A673 (cell line): ENCODE data around the gene POLR1G. TPM values are rescaled to one million over a fixed set of nuclear protein-coding genes. Genes with fewer than 3 reads are reported as not detected.

ENCODE experiments used
- Bru-seq: library from RNA; stranded (reverse); fragments of 400-500 nt; gene quantifications from one replicate; lab custom pipeline; 2021; lab: Mats Ljungman, UMichigan
- BruChase-seq, 2 experiments: library from RNA; stranded (reverse); fragments of 400-500 nt; gene quantifications; one replicate each; lab custom pipeline; 2021; lab: Mats Ljungman, UMichigan
- BruUV-seq: library from RNA; stranded (reverse); fragments of 400-500 nt; replicated peaks from 2 replicates; lab custom pipeline; 2021; lab: Mats Ljungman, UMichigan
- CTCF ChIA-PET: fragments of 300-600 bp; sonication (Branson Sonifier 250); formaldehyde crosslinking; loops from one replicate; lab custom pipeline; 2022; ENCODE audit warnings: antibody characterized with exemption; lab: Charles Lee
- POLR2A ChIA-PET: fragments of 300-600 bp; sonication (Branson Sonifier 250); formaldehyde crosslinking; loops from one replicate; lab custom pipeline; 2022; ENCODE audit warnings: antibody characterized with exemption; ENCODE audit not compliant: low non-redundant PET; lab: Charles Lee
- DNase-seq: peaks from one replicate; pipeline ENCODE4 v3.0.0-alpha.2; 2015; ENCODE audit warnings: low spot score
- H3K27ac ChIP-seq: fragments of 200-600 bp; sonication (generic); 2 replicates; pipeline ENCODE4 v1.5.1; 2016; ENCODE audit warnings: mixed run types, low read depth, mild to moderate bottlenecking, mixed read lengths, antibody characterized with exemption, low read length; ENCODE audit not compliant: poor library complexity, severe bottlenecking
- H3K27me3 ChIP-seq: fragments of 200-600 bp; sonication (generic); replicated peaks from 2 replicates; pipeline ENCODE4 v1.6.1; 2017; ENCODE audit warnings: mixed run types, low read depth, mild to moderate bottlenecking, mixed read lengths, antibody characterized with exemption, low read length; ENCODE audit not compliant: insufficient read depth, poor library complexity
- H3K36me3 ChIP-seq: fragments of 200-600 bp; sonication (generic); 2 replicates; pipeline ENCODE4 v1.6.1; 2016; ENCODE audit warnings: mixed run types, mild to moderate bottlenecking, mixed read lengths, antibody characterized with exemption, low read length; ENCODE audit not compliant: insufficient read depth, poor library complexity, severe bottlenecking
- H3K4me1 ChIP-seq: fragments of 200-600 bp; sonication (generic); 2 replicates; pipeline ENCODE4 v1.6.1; 2017; ENCODE audit warnings: mixed run types, mild to moderate bottlenecking, mixed read lengths, antibody characterized with exemption, low read length; ENCODE audit not compliant: insufficient read depth, poor library complexity, severe bottlenecking
- H3K4me3 ChIP-seq: fragments of 200-600 bp; sonication (generic); 2 replicates; pipeline ENCODE4 v1.5.1; 2016; ENCODE audit warnings: low read depth, mixed run types, mild to moderate bottlenecking, mixed read lengths, low read length; ENCODE audit not compliant: poor library complexity, severe bottlenecking
- H3K9me3 ChIP-seq: fragments of 200-600 bp; sonication (generic); 2 replicates; pipeline ENCODE4 v1.6.1; 2016; ENCODE audit warnings: mixed run types, low read depth, mild to moderate bottlenecking, mixed read lengths, antibody characterized with exemption, low read length; ENCODE audit not compliant: poor library complexity, severe bottlenecking
- EZH2 ChIP-seq: fragments of 200-600 bp; sonication (generic); IDR thresholded peaks from 2 replicates; pipeline ENCODE4 v1.6.1; 2017; ENCODE audit warnings: borderline replicate concordance, low read depth, mild to moderate bottlenecking, mixed read lengths, antibody characterized with exemption, low read length; ENCODE audit not compliant: poor library complexity, severe bottlenecking
- intact Hi-C: fragments of 100-400 bp; cut with micrococcal nuclease; formaldehyde crosslinking; loops from one replicate; pipeline ENCODE4 v1.10.0; 2022; ENCODE audit not compliant: unreplicated experiment
- long read RNA-seq: library from polyadenylated mRNA; stranded (forward); transcript quantifications from one replicate; pipeline ENCODE4 v2.0.0, GENCODE V29; 2022
- total RNA-seq: library from RNA; stranded (reverse); gene quantifications from 2 replicates; pipeline ENCODE4 v1.2.3, GENCODE V29; 2021
- TF ChIP-seq, protein P1 (sequence below): fragments of 300-800, 200-600 bp; sonication (generic); conservative IDR thresholded peaks from 2 replicates; pipeline ENCODE4 v1.5.1; 2017; ENCODE audit warnings: low read depth, mild to moderate bottlenecking, antibody characterized with exemption, low read length, moderate library complexity, mixed read lengths

Gene POLR1G, protein sequence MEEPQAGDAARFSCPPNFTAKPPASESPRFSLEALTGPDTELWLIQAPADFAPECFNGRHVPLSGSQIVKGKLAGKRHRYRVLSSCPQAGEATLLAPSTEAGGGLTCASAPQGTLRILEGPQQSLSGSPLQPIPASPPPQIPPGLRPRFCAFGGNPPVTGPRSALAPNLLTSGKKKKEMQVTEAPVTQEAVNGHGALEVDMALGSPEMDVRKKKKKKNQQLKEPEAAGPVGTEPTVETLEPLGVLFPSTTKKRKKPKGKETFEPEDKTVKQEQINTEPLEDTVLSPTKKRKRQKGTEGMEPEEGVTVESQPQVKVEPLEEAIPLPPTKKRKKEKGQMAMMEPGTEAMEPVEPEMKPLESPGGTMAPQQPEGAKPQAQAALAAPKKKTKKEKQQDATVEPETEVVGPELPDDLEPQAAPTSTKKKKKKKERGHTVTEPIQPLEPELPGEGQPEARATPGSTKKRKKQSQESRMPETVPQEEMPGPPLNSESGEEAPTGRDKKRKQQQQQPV
- total RNA-seq: 23.2 and 30.1 TPM in 2 replicates
- Bru-seq, nascent RNA: percentile 69 among the genes with signal in this experiment
- percentile 89 among the genes with signal in this experiment for BruChase-seq, experiment 1, labeled RNA remaining after a 2-hour chase
- BruChase-seq, experiment 2, labeled RNA remaining after a 6-hour chase: percentile 92 among the genes with signal in this experiment
- long read RNA-seq, transcript CD3EAP-204 (2 exons, 1,061 nt): minor isoform, 6 of 59 reads
- long read RNA-seq, transcript CD3EAP-201 (3 exons, 3,286 nt): major isoform, 27 of 59 reads
- long read RNA-seq, transcript CD3EAP-202 (3 exons, 1,830 nt): minor isoform, 10 of 59 reads
- long read RNA-seq, partial matches to known transcripts: 12 of 59 reads
- long read RNA-seq, other reads (novel, unspliced or antisense): 4 of 59 reads

DNA sequence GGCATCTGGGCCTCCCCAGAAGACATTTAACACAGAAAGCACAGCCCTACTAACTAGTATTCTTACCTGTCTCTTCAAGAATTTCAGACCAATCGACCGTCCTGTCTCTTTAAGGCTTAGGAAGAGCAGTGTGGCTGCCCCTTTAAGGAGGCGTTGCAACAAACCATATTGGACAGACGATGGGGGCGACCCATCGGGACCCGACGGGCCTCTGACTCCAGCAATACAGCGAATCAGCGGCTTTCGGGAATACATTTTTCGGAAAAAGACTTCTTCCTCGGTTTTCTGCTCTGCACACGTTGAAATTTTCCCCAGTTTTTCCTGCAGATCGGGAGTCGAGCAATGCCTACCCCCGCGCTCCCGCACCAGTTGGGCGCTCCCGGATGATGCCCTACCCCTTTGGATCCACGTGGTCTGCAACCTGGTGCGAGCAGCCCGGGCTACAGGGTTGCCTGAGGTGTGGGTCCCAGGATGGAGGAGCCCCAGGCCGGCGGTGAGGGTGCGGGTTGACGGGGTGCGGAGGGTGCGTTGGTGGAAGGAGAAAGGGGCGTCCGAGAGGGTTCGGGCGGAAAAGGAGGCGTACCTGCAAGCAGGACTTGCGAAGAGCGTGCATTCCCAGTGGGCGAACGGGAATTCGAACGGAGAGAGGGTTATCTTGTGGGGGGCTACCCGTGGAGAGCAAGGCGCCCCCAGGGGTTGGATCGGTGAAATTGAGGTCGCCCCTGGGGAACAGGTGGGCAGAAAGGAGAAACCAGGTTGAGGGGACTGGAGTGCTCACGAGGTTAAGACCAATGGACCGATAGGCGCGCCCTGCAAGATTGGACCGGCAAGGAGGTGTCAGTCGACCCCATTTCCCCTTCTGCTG lies at the start of gene POLR1G:
Gene POLR1G, plus strand, starts transcription at position 419 of the 865 bp plus-strand sequence. Its CDS starts 53 bp downstream, at position 472.
- ChIA-PET POLR2A (interaction anchor here (0.6 to 0.7 kb wide), 2 partner anchors 26 to 405 kb away, joined by 3 read pairs; partner anchors contain the start of gene RELB), CTCF (no interaction called here)
- intact Hi-C loops: no loop called here
- Histone ChIP-seq H3K4me1 (peaks cover 10% of the 10 kb centered on the region), H3K36me3 (no peaks in the 10 kb centered on the region), H3K27me3 (no peaks in the 10 kb centered on the region), H3K27ac (peak within 1 kb of the TSS; percentile 96), H3K4me3 (peak within 1 kb of the TSS; percentile 68), H3K9me3 (no peaks in the 10 kb centered on the region)
- DNase-seq: peak; percentile 92
- BruUV-seq: TSS peak; percentile 12
- TF ChIP-seq EZH2: no peak
- TF ChIP-seq, protein P1, sequence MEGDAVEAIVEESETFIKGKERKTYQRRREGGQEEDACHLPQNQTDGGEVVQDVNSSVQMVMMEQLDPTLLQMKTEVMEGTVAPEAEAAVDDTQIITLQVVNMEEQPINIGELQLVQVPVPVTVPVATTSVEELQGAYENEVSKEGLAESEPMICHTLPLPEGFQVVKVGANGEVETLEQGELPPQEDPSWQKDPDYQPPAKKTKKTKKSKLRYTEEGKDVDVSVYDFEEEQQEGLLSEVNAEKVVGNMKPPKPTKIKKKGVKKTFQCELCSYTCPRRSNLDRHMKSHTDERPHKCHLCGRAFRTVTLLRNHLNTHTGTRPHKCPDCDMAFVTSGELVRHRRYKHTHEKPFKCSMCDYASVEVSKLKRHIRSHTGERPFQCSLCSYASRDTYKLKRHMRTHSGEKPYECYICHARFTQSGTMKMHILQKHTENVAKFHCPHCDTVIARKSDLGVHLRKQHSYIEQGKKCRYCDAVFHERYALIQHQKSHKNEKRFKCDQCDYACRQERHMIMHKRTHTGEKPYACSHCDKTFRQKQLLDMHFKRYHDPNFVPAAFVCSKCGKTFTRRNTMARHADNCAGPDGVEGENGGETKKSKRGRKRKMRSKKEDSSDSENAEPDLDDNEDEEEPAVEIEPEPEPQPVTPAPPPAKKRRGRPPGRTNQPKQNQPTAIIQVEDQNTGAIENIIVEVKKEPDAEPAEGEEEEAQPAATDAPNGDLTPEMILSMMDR: no peak

DNA sequence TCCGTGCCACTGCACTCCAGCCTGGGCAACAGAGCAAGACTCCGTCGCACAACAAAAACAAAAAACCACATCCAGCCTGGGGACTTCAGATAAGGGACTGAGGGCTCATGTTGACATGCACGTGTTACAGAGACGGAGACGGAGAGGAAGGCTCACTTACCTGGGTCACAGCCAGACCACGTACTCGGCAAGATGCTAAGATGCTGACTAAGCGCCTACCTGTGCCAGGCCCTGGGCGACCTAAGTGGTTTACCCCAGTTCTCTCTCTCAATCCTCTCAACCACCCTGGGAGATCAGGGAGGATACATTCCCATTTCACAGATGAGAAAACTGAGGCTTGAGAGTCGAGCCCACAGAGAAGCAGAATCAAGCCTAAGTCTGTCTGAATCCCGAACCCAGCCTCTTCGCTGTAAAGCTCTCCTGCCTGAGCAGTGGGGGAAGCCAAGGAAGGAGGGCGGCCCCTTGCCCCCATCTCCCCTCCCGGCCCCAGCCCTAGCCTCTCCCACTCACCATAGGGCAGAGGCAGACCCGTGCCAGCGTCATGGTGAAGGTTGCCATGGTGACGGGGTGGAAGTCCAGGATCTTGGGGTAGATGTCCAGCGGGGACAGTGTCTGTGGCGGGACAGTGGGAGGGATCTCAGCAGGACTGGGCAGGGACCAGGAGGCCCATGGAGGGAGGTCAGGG lies 49.5 kb upstream of the POLR1G start:
- no TSS peak for BruUV-seq
- Histone ChIP-seq H3K36me3 (peaks cover 50% of the 10 kb centered on the region), H3K4me1 (no peaks in the 10 kb centered on the region), H3K4me3 (no peak overlapping the region), H3K27ac (no peak overlapping the region), H3K27me3 (no peaks in the 10 kb centered on the region), H3K9me3 (no peaks in the 10 kb centered on the region)
- DNase-seq: no peak
- TF ChIP-seq, protein P1: no peak
- no peak for TF ChIP-seq EZH2
- intact Hi-C loops: no loop called here
- CTCF ChIA-PET: no interaction called here
- POLR2A ChIA-PET: no interaction called here
